Renal cortex interstitium (tissue), 11 donors: ENCODE results near the gene POLR2J. TPM values are rescaled to one million over a fixed set of nuclear protein-coding genes. Genes with fewer than 3 reads are reported as not detected.
"Not testable (repeated sequence)": the region's sequence is repeated elsewhere in the genome, so short reads cannot be mapped to it uniquely, and the experiment has no call there.

ENCODE experiments used
- DNase-seq, 11 donors: peaks; one replicate each; pipeline ENCODE4 v3.0.0-alpha.2; 2013; ENCODE audit warnings: low read depth in 9 of 11, low spot score in 4 of 11; ENCODE audit errors: extremely low read depth in 1 of 11
- polyA plus RNA-seq, 3 donors: library from polyadenylated mRNA; unstranded; fragments of 120-200 nt; gene quantifications; one replicate each; pipeline ENCODE4 v1.2.1, GENCODE V29; 2013; ENCODE audit not compliant: insufficient read length in 3 of 3

POLR2J gene
- polyA plus RNA-seq, 3 donors = 22.4 to 32.7 (median 32.0) TPM

GRCh38 chr7:102505298-102506185 lies 26.8 kb upstream of the POLR2J start:
- not testable (repeated sequence) for DNase-seq

- DNase-seq = not testable (repeated sequence)
Measured at GRCh38 chr7:102503141-102503540, 24.4 kb upstream of the POLR2J start.

GRCh38 chr7:102498321-102498720 lies 19.6 kb upstream of the POLR2J start:
- not testable (repeated sequence) for DNase-seq

- DNase-seq = not testable (repeated sequence)
Measured at GRCh38 chr7:102497308-102497707, 18.6 kb upstream of the POLR2J start.

- not testable (repeated sequence) for DNase-seq
Measured at GRCh38 chr7:102496861-102497260, 18.1 kb upstream of the POLR2J start.

GRCh38 chr7:102494473-102495149 lies 15.9 kb upstream of the POLR2J start:
- DNase-seq = not testable (repeated sequence)

- DNase-seq = not testable (repeated sequence)
Measured at GRCh38 chr7:102494026-102494425, 15.3 kb upstream of the POLR2J start.

GRCh38 chr7:102493220-102493935 lies 14.7 kb upstream of the POLR2J start:
- DNase-seq = not testable (repeated sequence)

- not testable (repeated sequence) for DNase-seq
Measured at GRCh38 chr7:102490529-102491075, 11.9 kb upstream of the POLR2J start.

- not testable (repeated sequence) for DNase-seq
Measured at GRCh38 chr7:102484317-102484716, 5.6 kb upstream of the POLR2J start.

- not testable (repeated sequence) for DNase-seq
Measured at GRCh38 chr7:102481962-102482361, 3.2 kb upstream of the POLR2J start.

- not testable (repeated sequence) for DNase-seq
Measured at GRCh38 chr7:102479982-102480637, 1.4 kb upstream of the POLR2J start.

- DNase-seq = not testable (repeated sequence)
Measured at GRCh38 chr7:102479209-102479584, 475 bp upstream of the POLR2J start.

- DNase-seq = not testable (repeated sequence)
Measured at GRCh38 chr7:102474736-102475435, 3.8 kb downstream of the POLR2J start.

GRCh38 chr7:102474116-102474515 lies 4.6 kb downstream of the POLR2J start:
- DNase-seq = not testable (repeated sequence)

GRCh38 chr7:102473271-102473991 lies 5.3 kb downstream of the POLR2J start:
- DNase-seq = no peak
